Vagina (tissue), 2 donors: ENCODE results near the gene TBC1D4.

ENCODE experiments used
- CTCF ChIP-seq, 3 experiments: fragments of 450-650 bp in 2 of 3; fragments of 200-600 bp in 1 of 3; sonication (generic) in 1 of 3; IDR thresholded peaks; one replicate each; pipeline ENCODE4 v1.5.1; 2017 to 2019; ENCODE audit warnings: antibody characterized with exemption in 3 of 3, mild to moderate bottlenecking in 2 of 3, moderate library complexity in 2 of 3
- POLR2A ChIP-seq, 2 donors: fragments of 450-650 bp; IDR thresholded peaks; one replicate each; pipeline ENCODE4 v1.6.1; 2017; ENCODE audit warnings: antibody characterized with exemption in 2 of 2, mild to moderate bottlenecking in 2 of 2, moderate library complexity in 2 of 2

- TF ChIP-seq POLR2A (IDR thresholded peaks at IDR 0.05), result no peak
- no peak for TF ChIP-seq CTCF (IDR thresholded peaks at IDR 0.05)
Measured at GRCh38 chr13:75329097-75329496, 152.9 kb downstream of the TBC1D4 start.
